ENCODE results near the gene WNT5B.

DNA sequence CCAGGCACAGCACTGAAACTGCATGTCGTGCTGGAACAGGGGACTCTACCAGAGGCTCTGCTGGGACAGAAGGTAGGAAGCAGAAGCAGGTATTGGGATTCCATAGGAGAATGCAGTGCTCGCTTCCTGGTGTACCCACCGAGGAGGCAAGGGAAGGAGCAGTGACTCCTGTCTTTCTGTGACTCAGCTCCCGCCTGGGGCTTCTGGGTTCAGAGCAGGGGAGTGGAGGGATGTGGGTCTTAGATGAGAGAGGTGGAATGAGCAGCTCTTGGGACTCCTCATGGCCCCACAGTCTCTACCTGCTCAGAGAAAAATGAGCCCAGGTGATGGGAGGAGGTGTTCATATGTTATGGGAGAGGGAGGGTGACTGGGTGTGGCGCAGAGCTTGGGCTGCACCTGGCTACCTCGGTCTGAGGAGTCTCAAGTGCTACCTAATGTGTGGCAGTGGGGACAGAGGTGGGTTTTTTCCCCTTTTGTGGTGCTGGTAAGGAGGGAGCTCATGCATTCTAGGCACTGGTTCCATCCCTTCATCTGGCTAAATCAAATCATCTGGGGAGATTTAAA, 26.3 kb downstream of the WNT5B start:
- TF ChIP-seq, protein P1, sequence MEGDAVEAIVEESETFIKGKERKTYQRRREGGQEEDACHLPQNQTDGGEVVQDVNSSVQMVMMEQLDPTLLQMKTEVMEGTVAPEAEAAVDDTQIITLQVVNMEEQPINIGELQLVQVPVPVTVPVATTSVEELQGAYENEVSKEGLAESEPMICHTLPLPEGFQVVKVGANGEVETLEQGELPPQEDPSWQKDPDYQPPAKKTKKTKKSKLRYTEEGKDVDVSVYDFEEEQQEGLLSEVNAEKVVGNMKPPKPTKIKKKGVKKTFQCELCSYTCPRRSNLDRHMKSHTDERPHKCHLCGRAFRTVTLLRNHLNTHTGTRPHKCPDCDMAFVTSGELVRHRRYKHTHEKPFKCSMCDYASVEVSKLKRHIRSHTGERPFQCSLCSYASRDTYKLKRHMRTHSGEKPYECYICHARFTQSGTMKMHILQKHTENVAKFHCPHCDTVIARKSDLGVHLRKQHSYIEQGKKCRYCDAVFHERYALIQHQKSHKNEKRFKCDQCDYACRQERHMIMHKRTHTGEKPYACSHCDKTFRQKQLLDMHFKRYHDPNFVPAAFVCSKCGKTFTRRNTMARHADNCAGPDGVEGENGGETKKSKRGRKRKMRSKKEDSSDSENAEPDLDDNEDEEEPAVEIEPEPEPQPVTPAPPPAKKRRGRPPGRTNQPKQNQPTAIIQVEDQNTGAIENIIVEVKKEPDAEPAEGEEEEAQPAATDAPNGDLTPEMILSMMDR (IDR thresholded peaks at IDR 0.05) = no peak
- no peak for TF ChIP-seq POLR2A (IDR thresholded peaks at IDR 0.05)

Data from heart left ventricle (tissue), 13 donors.